ENCODE data around the gene BACH2. TPM values are rescaled to one million over a fixed set of nuclear protein-coding genes. Genes with fewer than 3 reads are reported as not detected.

Gene BACH2
- total and polyA plus RNA-seq, 9 of the 15 experiments (the other 6 are each of a cell fraction or from before 2014, with no cell fraction given) = 0.06 to 3.1 (median 0.59) TPM

DNA sequence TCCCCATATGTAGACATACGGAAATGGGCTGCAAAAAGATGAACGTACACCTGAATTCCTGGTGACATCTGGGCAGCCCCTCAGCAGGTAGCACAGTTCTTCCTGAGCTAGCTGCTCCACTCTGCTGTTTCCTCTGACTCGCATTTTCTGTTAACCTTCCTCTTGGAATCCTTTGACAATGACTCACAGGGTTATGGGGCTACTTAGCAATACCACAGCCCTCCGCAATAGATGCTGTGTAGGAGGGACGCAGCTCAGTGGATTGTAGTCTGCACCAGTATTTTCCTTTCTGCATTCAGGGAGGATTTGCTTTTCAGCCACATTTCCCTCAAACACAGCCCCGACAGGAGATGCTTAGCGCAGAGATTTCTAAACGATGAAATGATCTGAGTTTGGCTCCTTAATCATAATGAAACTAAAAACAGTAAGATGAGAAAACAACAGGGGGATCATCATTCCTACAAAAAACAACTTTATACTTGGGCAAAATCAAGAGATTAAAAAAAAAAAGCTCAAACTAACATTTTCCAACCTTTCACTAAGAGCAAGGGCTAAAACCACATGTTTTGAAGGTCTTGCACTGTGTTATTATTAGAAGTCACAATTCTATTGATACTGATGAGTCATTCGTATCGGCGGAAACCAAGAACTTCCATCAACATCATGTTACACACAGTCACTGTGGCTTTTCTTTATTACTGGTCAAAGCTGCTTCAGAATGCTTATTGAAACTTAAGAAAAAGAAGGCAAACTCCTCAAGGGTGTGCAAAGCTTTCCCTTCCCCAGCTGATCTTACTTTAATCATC is 12.2 kb downstream of the BACH2 start (continued):
- TF ChIP-seq, protein P1, sequence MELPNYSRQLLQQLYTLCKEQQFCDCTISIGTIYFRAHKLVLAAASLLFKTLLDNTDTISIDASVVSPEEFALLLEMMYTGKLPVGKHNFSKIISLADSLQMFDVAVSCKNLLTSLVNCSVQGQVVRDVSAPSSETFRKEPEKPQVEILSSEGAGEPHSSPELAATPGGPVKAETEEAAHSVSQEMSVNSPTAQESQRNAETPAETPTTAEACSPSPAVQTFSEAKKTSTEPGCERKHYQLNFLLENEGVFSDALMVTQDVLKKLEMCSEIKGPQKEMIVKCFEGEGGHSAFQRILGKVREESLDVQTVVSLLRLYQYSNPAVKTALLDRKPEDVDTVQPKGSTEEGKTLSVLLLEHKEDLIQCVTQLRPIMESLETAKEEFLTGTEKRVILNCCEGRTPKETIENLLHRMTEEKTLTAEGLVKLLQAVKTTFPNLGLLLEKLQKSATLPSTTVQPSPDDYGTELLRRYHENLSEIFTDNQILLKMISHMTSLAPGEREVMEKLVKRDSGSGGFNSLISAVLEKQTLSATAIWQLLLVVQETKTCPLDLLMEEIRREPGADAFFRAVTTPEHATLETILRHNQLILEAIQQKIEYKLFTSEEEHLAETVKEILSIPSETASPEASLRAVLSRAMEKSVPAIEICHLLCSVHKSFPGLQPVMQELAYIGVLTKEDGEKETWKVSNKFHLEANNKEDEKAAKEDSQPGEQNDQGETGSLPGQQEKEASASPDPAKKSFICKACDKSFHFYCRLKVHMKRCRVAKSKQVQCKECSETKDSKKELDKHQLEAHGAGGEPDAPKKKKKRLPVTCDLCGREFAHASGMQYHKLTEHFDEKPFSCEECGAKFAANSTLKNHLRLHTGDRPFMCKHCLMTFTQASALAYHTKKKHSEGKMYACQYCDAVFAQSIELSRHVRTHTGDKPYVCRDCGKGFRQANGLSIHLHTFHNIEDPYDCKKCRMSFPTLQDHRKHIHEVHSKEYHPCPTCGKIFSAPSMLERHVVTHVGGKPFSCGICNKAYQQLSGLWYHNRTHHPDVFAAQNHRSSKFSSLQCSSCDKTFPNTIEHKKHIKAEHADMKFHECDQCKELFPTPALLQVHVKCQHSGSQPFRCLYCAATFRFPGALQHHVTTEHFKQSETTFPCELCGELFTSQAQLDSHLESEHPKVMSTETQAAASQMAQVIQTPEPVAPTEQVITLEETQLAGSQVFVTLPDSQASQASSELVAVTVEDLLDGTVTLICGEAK (IDR thresholded peaks at IDR 0.05) = no peak
- TF ChIP-seq, protein P1 (CRISPR knock-in tag; IDR thresholded peaks at IDR 0.05) = no peak
- TF ChIP-seq ZNF3 (CRISPR knock-in tag; IDR thresholded peaks at IDR 0.05) (no peak), NFE2L1 (tag; IDR thresholded peaks at IDR 0.05; ENCODE audit: borderline replicate concordance, low read depth) (peak; percentile 31; the same call in 1 of the 2 replicates), ZNF354B (CRISPR knock-in tag; IDR thresholded peaks at IDR 0.05) (no peak), NFE2 (IDR thresholded peaks at IDR 0.05; ENCODE audit: low read depth) (peak; percentile 67), POLR2AphosphoS5 (IDR thresholded peaks at IDR 0.05; ENCODE audit: control insufficient read depth, insufficient read depth, low read depth, low read length) (no peak), CREM (IDR thresholded peaks at IDR 0.05; ENCODE audit: low read depth) (0 out of 2 replicates have a peak, but pooled peaks have one; percentile 33), JUND (IDR thresholded peaks at IDR 0.05; ENCODE audit: borderline replicate concordance, low read depth, low read length) (peak; percentile 75), JUND (tag; IDR thresholded peaks at IDR 0.05; ENCODE audit: borderline replicate concordance, low read depth, low read length) (peak; percentile 30; the same call in 2 of the 3 replicates), POLR2H (tag; IDR thresholded peaks at IDR 0.05; ENCODE audit: low read depth) (no peak), PHB (CRISPR knock-in tag; IDR thresholded peaks at IDR 0.05) (no peak), TCF3 (CRISPR knock-in tag; IDR thresholded peaks at IDR 0.05) (no peak), KAT7 (CRISPR knock-in tag; IDR thresholded peaks at IDR 0.05; ENCODE audit: borderline replicate concordance) (no peak)
- TF ChIP-seq, protein P2, sequence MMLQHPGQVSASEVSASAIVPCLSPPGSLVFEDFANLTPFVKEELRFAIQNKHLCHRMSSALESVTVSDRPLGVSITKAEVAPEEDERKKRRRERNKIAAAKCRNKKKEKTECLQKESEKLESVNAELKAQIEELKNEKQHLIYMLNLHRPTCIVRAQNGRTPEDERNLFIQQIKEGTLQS (IDR thresholded peaks at IDR 0.05) = peak; percentile 64
- TF ChIP-seq, protein P2 (CRISPR knock-in tag; conservative IDR thresholded peaks at IDR 0.05) = 0 out of 2 replicates have a peak, but pooled peaks have one; percentile 57
- TF ChIP-seq, protein P3, sequence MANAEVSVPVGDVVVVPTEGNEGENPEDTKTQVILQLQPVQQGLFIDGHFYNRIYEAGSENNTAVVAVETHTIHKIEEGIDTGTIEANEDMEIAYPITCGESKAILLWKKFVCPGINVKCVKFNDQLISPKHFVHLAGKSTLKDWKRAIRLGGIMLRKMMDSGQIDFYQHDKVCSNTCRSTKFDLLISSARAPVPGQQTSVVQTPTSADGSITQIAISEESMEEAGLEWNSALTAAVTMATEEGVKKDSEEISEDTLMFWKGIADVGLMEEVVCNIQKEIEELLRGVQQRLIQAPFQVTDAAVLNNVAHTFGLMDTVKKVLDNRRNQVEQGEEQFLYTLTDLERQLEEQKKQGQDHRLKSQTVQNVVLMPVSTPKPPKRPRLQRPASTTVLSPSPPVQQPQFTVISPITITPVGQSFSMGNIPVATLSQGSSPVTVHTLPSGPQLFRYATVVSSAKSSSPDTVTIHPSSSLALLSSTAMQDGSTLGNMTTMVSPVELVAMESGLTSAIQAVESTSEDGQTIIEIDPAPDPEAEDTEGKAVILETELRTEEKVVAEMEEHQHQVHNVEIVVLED (CRISPR knock-in tag; IDR thresholded peaks at IDR 0.05) = no peak

Data from K562 (cell line).